Heart left ventricle (tissue), 13 donors: ENCODE data around the gene PLCB1.

Source experiments
- POLR2A ChIP-seq, 2 donors: fragments of 450-650 bp; IDR thresholded peaks; one replicate each; pipeline ENCODE4 v1.6.1; 2017; ENCODE audit warnings: antibody characterized with exemption in 2 of 2, mild to moderate bottlenecking in 2 of 2, moderate library complexity in 2 of 2
- TF ChIP-seq, protein P1 (sequence below), 12 donors: fragments of 200-600 bp; sonication (generic) in 4 of 12; IDR thresholded peaks; one replicate each; pipeline versions ENCODE4 v1.5.0 to v1.8.0; 2018 to 2022; ENCODE audit warnings: antibody characterized with exemption in 12 of 12, mild to moderate bottlenecking in 5 of 12
- donor health status: ischemic (EF 13 %, LVEDD 7.1; RV severe dilation, severe dysfunction).
- donor health status: DM: no; HTN: yes; CAD: no.
- donor health status: DM: no; HTN: no; CAD: no.
- donor health status: ischemic (EF 25% LVEDD 6.9; RV normal size, moderate dysfunction).
- donor health status: ischemic (EF 25% LVEDD 5.7; RV mildly dilated, moderate dysfunction).
- donor health status: ischemic (EF 35%, LVEDD 5.7; RV mildly dilated, moderate dysfunction).
- donor health status: nonischemic (EF 11% LVEDD 7.7; RV severe dilation, severe dysfunction).
- donor health status: DM: yes; HTN: yes; CAD: no.
- donor health status: PGD.
- donor health status: ischemic (EF 29% LVEDD 5.4; RV normal size, mild dysfunction).
- donor health status: nonischemic (EF 23%, LVEDD 6.1; RV moderate dilation, normal function).

DNA sequence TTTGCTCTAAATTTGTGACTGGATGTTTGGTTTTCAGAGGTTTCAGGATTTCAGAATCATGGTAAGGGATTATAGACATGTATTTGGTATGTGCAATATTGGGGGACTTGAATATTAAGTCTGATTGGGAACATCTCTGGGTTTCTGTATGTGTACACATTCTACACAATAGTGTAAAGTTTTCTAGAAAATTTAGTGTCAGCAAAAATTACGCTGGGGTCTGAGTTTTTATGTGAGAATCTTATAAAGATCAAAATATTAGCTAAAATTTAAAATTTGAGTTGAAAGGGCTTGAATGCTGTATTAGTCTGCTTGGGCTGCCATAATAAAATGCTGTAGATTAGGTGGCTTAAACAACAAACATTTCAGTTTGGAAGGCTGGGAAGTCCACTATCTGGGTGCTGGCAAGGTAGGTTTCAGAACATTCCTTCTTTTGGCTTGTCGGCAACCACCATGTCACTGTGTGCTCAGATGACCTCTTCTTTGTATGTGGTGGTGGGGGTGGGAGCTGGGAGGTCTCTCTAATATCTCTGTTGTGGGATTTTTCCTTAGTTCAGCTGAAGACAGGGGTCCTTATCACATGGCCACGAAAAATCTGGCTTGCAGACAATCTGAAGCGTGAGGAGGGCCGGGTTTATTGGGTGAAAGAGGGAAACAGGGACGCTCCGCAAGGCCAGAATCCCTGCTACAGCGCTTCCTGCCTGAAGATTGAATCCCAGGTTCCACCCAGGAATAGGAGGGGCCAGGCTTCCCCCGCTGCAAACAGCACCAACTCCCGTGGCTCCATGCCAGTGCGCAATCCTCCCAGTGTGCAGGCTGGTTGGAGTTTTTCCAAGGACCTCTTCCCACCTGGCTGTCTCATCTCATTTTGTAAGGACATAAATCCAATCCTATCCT, 299.7 kb downstream of the PLCB1 start:
- TF ChIP-seq, protein P1, sequence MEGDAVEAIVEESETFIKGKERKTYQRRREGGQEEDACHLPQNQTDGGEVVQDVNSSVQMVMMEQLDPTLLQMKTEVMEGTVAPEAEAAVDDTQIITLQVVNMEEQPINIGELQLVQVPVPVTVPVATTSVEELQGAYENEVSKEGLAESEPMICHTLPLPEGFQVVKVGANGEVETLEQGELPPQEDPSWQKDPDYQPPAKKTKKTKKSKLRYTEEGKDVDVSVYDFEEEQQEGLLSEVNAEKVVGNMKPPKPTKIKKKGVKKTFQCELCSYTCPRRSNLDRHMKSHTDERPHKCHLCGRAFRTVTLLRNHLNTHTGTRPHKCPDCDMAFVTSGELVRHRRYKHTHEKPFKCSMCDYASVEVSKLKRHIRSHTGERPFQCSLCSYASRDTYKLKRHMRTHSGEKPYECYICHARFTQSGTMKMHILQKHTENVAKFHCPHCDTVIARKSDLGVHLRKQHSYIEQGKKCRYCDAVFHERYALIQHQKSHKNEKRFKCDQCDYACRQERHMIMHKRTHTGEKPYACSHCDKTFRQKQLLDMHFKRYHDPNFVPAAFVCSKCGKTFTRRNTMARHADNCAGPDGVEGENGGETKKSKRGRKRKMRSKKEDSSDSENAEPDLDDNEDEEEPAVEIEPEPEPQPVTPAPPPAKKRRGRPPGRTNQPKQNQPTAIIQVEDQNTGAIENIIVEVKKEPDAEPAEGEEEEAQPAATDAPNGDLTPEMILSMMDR (IDR thresholded peaks at IDR 0.05): no peak
- TF ChIP-seq POLR2A (IDR thresholded peaks at IDR 0.05): no peak
